ENCODE results near the gene PSMF1. TPM values are rescaled to one million over a fixed set of nuclear protein-coding genes. Genes with fewer than 3 reads are reported as not detected.
"Not testable (repeated sequence)": the region's sequence is repeated elsewhere in the genome, so short reads cannot be mapped to it uniquely, and the experiment has no call there.

Gene PSMF1
- total RNA-seq, 1 experiment from 2014 or later: 90.8 TPM

DNA sequence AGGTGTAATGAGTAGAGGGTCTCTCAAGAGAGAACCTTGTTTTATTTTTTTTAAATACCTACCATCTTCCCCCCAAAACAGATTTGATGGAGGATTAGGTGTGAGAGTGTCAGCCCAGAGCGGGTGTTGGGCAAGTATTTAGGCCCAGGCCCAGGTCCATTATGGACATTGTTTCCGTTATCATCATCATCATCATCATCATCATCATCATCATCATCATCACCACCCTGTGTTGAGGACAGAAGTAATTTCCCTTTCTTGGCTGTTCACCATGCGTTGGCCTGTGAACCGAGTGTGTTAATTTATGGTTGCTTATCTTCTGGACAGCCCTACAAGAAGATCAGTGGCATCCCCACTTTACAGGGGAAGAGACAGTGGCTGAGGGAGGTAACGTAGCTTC is 28.6 kb downstream of the PSMF1 start:
- WGBS (ENCODE audit: extremely low coverage, insufficient read length, low lambda C conversion rate): no CpG with 5 or more reads among the region's 5 CpGs
- Histone ChIP-seq H2BK12ac (ENCODE audit: insufficient read length, low read depth, low read length) (no peak overlapping the region), H4K5ac (ENCODE audit: insufficient read length, low read depth, low read length) (no peak overlapping the region)

GRCh38 chr20:1149812-1150211 is 31.4 kb downstream of the PSMF1 start:
- peaks cover 7 to 33% (median 14%) of the 10 kb centered on the region in 3 experiments; a peak in 6 of 7 replicates for H3K36me3 Mint-ChIP-seq (ENCODE audit: insufficient read depth in 1 of 3, low read depth in 3 of 3)
- not testable (repeated sequence) for H3K27ac ChIP-seq (ENCODE audit: insufficient read length, low read depth, low read length); H3K4me1 Mint-ChIP-seq; H3K27me3 Mint-ChIP-seq (ENCODE audit: low read depth); H2BK5ac ChIP-seq (ENCODE audit: insufficient read length, low read length); H3K9ac ChIP-seq (ENCODE audit: extremely low read depth, insufficient read length, low read length); H2AFZ ChIP-seq (ENCODE audit: low read length); DNase-seq; H4K8ac ChIP-seq (replicated peaks; ENCODE audit: insufficient read length, low read depth, low read length); H2AK5ac ChIP-seq (ENCODE audit: insufficient read length, low read length); H3T11ph ChIP-seq (ENCODE audit: low read length); H4K5ac ChIP-seq (ENCODE audit: insufficient read length, low read depth, low read length); H3K27ac Mint-ChIP-seq; H4K20me1 ChIP-seq (ENCODE audit: control insufficient read depth, insufficient read depth, insufficient read length); H2BK15ac ChIP-seq (ENCODE audit: low read depth, low read length); H4K91ac ChIP-seq (ENCODE audit: insufficient read length, low read depth, low read length); H3K23me2 ChIP-seq (ENCODE audit: insufficient read length, low read depth, low read length, poor library complexity, severe bottlenecking); H3K56ac ChIP-seq (ENCODE audit: insufficient read length, low read depth, low read length); H3K4ac ChIP-seq (ENCODE audit: low read depth, low read length); H3K4me1 ChIP-seq (ENCODE audit: insufficient read depth, low read length); H3K4me3 Mint-ChIP-seq; H2BK120ac ChIP-seq (ENCODE audit: low read depth, low read length, poor library complexity, severe bottlenecking); H3K27me3 ChIP-seq (ENCODE audit: insufficient read depth, low read length); H3K9me3 ChIP-seq (ENCODE audit: control insufficient read depth, low read depth, low read length); H3K79me2 ChIP-seq (ENCODE audit: insufficient read depth, low read length); H2BK20ac ChIP-seq (ENCODE audit: low read depth, low read length, poor library complexity, severe bottlenecking); H3K9me3 Mint-ChIP-seq; H3K4me2 ChIP-seq (ENCODE audit: insufficient read depth, insufficient read length, low read length); H3K18ac ChIP-seq (ENCODE audit: insufficient read length, low read depth, low read length); H3K79me1 ChIP-seq (ENCODE audit: insufficient read depth, low read depth, low read length, poor library complexity, severe bottlenecking); H3K14ac ChIP-seq (ENCODE audit: insufficient read depth, low read length); H3K23ac ChIP-seq (ENCODE audit: insufficient read length, low read depth, low read length); H2BK12ac ChIP-seq (ENCODE audit: insufficient read length, low read depth, low read length)
- WGBS (ENCODE audit: extremely low coverage, insufficient read length, low lambda C conversion rate): no CpG with 5 or more reads among the region's 2 CpGs

More for the DNA sequence above, 28.6 kb downstream of the PSMF1 start:
- Histone ChIP-seq H2AFZ (ENCODE audit: low read length) (no peak overlapping the region), H3K27me3 (ENCODE audit: insufficient read depth, low read length) (no peaks in the 10 kb centered on the region), H3K56ac (ENCODE audit: insufficient read length, low read depth, low read length) (no peak overlapping the region), H3K23ac (ENCODE audit: insufficient read length, low read depth, low read length) (no peak overlapping the region), H2BK120ac (ENCODE audit: low read depth, low read length, poor library complexity, severe bottlenecking) (no peak overlapping the region), H3K79me1 (ENCODE audit: insufficient read depth, low read depth, low read length, poor library complexity, severe bottlenecking) (no peaks in the 10 kb centered on the region), H4K8ac (replicated peaks; ENCODE audit: insufficient read length, low read depth, low read length) (no peak overlapping the region), H4K91ac (ENCODE audit: insufficient read length, low read depth, low read length) (no peak overlapping the region), H3K23me2 (ENCODE audit: insufficient read length, low read depth, low read length, poor library complexity, severe bottlenecking) (no peaks in the 10 kb centered on the region), H3K9ac (ENCODE audit: extremely low read depth, insufficient read length, low read length) (no peak overlapping the region), H3K4me2 (ENCODE audit: insufficient read depth, insufficient read length, low read length) (no peak overlapping the region), H3K27ac (ENCODE audit: insufficient read length, low read depth, low read length) (no peak overlapping the region), H3K79me2 (ENCODE audit: insufficient read depth, low read length) (no peaks in the 10 kb centered on the region), H2AK5ac (ENCODE audit: insufficient read length, low read length) (no peak overlapping the region), H2BK15ac (ENCODE audit: low read depth, low read length) (no peak overlapping the region), H3K4ac (ENCODE audit: low read depth, low read length) (no peak overlapping the region), H3K4me1 (ENCODE audit: insufficient read depth, low read length) (no peaks in the 10 kb centered on the region), H3K14ac (ENCODE audit: insufficient read depth, low read length) (no peak overlapping the region), H4K20me1 (ENCODE audit: control insufficient read depth, insufficient read depth, insufficient read length) (no peaks in the 10 kb centered on the region), H3K9me3 (ENCODE audit: control insufficient read depth, low read depth, low read length) (no peaks in the 10 kb centered on the region), H3K18ac (ENCODE audit: insufficient read length, low read depth, low read length) (no peak overlapping the region), H2BK20ac (ENCODE audit: low read depth, low read length, poor library complexity, severe bottlenecking) (no peak overlapping the region), H2BK5ac (ENCODE audit: insufficient read length, low read length) (no peak overlapping the region), H3T11ph (ENCODE audit: low read length) (no peak overlapping the region)
- H3K4me1 Mint-ChIP-seq: no peaks in the 10 kb centered on the region
- no peaks in the 10 kb centered on the region; the same call in 1 of the 2 replicates for H3K27me3 Mint-ChIP-seq (ENCODE audit: low read depth)
- H3K27ac Mint-ChIP-seq: no peak overlapping the region
- no peak for DNase-seq
- H3K36me3 Mint-ChIP-seq (ENCODE audit: insufficient read depth in 1 of 3, low read depth in 3 of 3): peaks cover 13 to 40% (median 17%) of the 10 kb centered on the region in 3 experiments; a peak in 6 of 7 replicates
- no peaks in the 10 kb centered on the region for H3K9me3 Mint-ChIP-seq
- no peak for TF ChIP-seq CTCF (conservative IDR thresholded peaks at IDR 0.05)
- H3K4me3 Mint-ChIP-seq: no peak overlapping the region
